ENCODE results near the gene BPIFB3. TPM values are rescaled to one million over a fixed set of nuclear protein-coding genes. Genes with fewer than 3 reads are reported as not detected.
"Not testable (repeated sequence)": the region's sequence is repeated elsewhere in the genome, so short reads cannot be mapped to it uniquely, and the experiment has no call there.

BPIFB3 gene
- total and polyA plus RNA-seq, 2 experiments from 2014 or later: not detected

DNA sequence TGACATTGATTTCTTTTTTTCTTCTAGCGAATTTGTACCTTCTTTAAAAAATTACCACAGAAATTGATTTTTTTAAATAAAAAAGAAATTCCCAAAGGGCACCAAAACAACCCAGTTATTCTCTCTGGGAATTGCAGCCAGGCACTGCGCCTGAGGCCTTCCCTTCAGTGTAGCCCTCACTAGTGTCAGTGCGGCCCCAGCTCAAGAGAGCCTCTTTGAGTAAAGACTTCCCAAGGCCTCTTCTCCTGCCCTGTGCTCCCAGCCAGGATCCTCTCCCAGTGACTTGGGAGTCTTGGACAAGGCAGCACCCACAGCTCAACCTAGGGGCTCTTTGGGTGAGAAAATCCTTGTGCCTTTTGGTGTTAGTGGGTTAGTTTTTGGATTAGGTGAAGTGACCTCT is 67.2 kb downstream of the BPIFB3 start:
- H3K27me3 Mint-ChIP-seq (ENCODE audit: insufficient read depth, low read depth, poor library complexity): peaks cover 2% of the 10 kb centered on the region
- Histone ChIP-seq H3K36me3 (ENCODE audit: insufficient read depth) (no peaks in the 10 kb centered on the region), H3K27ac (ENCODE audit: low read depth) (no peak overlapping the region), H4K20me1 (replicated peaks; ENCODE audit: insufficient read depth) (no peaks in the 10 kb centered on the region), H3K4me3 (no peak overlapping the region), H3F3A (replicated peaks; ENCODE audit: low read depth) (no peaks in the 10 kb centered on the region), H3K4me1 (ENCODE audit: insufficient read depth) (no peaks in the 10 kb centered on the region), H3K4me2 (no peak overlapping the region), H2AFZ (no peak overlapping the region), H3K27me3 (ENCODE audit: insufficient read depth) (no peaks in the 10 kb centered on the region), H3K9me2 (ENCODE audit: insufficient read depth) (peaks cover 12% of the 10 kb centered on the region; the same call in 1 of the 2 replicates), H3K79me2 (replicated peaks; ENCODE audit: insufficient read depth) (no peaks in the 10 kb centered on the region)
- no peaks in the 10 kb centered on the region for H3K4me1 Mint-ChIP-seq
- H3K9me3 Mint-ChIP-seq: peaks cover 34% of the 10 kb centered on the region
- peaks cover 7% of the 10 kb centered on the region for H3K36me3 Mint-ChIP-seq (ENCODE audit: low read depth)
- H3K4me3 Mint-ChIP-seq: no peak overlapping the region
- ATAC-seq (no peak), DNase-seq (ENCODE audit: low spot score) (no peak)
- TF ChIP-seq ZNF114 (CRISPR knock-in tag; IDR thresholded peaks at IDR 0.05): no peak
- TF ChIP-seq, protein P1, sequence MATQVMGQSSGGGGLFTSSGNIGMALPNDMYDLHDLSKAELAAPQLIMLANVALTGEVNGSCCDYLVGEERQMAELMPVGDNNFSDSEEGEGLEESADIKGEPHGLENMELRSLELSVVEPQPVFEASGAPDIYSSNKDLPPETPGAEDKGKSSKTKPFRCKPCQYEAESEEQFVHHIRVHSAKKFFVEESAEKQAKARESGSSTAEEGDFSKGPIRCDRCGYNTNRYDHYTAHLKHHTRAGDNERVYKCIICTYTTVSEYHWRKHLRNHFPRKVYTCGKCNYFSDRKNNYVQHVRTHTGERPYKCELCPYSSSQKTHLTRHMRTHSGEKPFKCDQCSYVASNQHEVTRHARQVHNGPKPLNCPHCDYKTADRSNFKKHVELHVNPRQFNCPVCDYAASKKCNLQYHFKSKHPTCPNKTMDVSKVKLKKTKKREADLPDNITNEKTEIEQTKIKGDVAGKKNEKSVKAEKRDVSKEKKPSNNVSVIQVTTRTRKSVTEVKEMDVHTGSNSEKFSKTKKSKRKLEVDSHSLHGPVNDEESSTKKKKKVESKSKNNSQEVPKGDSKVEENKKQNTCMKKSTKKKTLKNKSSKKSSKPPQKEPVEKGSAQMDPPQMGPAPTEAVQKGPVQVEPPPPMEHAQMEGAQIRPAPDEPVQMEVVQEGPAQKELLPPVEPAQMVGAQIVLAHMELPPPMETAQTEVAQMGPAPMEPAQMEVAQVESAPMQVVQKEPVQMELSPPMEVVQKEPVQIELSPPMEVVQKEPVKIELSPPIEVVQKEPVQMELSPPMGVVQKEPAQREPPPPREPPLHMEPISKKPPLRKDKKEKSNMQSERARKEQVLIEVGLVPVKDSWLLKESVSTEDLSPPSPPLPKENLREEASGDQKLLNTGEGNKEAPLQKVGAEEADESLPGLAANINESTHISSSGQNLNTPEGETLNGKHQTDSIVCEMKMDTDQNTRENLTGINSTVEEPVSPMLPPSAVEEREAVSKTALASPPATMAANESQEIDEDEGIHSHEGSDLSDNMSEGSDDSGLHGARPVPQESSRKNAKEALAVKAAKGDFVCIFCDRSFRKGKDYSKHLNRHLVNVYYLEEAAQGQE (IDR thresholded peaks at IDR 0.05; ENCODE audit: unreplicated experiment): no peak
- no peak for TF ChIP-seq STAT1 (IDR thresholded peaks at IDR 0.05; ENCODE audit: unreplicated experiment)
- H3K27ac Mint-ChIP-seq: no peak overlapping the region

DNA sequence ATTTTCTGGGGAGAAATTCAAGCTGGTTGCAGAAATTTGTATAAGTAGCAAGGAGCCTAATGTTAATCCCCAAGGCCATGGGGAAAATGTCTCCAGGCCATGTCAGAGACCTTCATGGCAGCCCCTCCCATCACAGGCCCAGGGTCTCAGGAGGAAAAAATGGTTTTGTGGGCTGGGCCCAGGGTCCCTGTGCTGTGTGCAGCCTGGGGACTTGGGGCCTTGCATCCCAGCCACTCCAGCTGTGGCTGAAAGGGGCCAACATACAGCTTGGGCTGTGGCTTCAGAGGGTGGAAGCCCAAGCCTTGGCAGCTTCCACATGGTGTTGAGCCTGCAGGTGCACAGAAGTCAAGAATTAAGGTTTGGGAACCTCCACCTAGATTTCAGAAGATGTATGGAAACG is 68.6 kb downstream of the BPIFB3 start:
- H3K9me2 ChIP-seq (ENCODE audit: insufficient read depth): peaks cover 12% of the 10 kb centered on the region; the same call in 1 of the 2 replicates
- H3K79me2 ChIP-seq (replicated peaks; ENCODE audit: insufficient read depth); H3K27me3 Mint-ChIP-seq (ENCODE audit: insufficient read depth, low read depth, poor library complexity); H2AFZ ChIP-seq; ATAC-seq; H3K36me3 ChIP-seq (ENCODE audit: insufficient read depth); H3K27ac ChIP-seq (ENCODE audit: low read depth); H3K4me1 Mint-ChIP-seq; H3K27ac Mint-ChIP-seq; H3K4me3 ChIP-seq; H3K4me3 Mint-ChIP-seq; H3K36me3 Mint-ChIP-seq (ENCODE audit: low read depth); H3K27me3 ChIP-seq (ENCODE audit: insufficient read depth); H3K4me1 ChIP-seq (ENCODE audit: insufficient read depth); H4K20me1 ChIP-seq (replicated peaks; ENCODE audit: insufficient read depth); H3K4me2 ChIP-seq; H3F3A ChIP-seq (replicated peaks; ENCODE audit: low read depth); DNase-seq (ENCODE audit: low spot score): not testable (repeated sequence)
- H3K9me3 Mint-ChIP-seq: peaks cover 30% of the 10 kb centered on the region

Other genes starting within 250 kb of the BPIFB3 start
- gene MAPRE1, start 233.9 kb upstream of the BPIFB3 start, total RNA-seq (2014; rRNA removed; shearing (Covaris generic)): 152 and 177 TPM in 2 replicates
- gene MAPRE1, start 233.9 kb upstream of the BPIFB3 start, polyA plus RNA-seq (2016; fragmentation: Nextera tagmentation; extraction: Ambion mirVana): 61.2 and 69.3 TPM in 2 replicates
- 0.35 TPM in 1 of 2 replicates, not detected in the other for gene EFCAB8, start 195.0 kb upstream of the BPIFB3 start, total RNA-seq (2014; rRNA removed; shearing (Covaris generic))
- gene EFCAB8, start 195.0 kb upstream of the BPIFB3 start, polyA plus RNA-seq (2016; fragmentation: Nextera tagmentation; extraction: Ambion mirVana): not detected in 2 replicates
- not detected in 2 replicates for gene SUN5, start 49.5 kb upstream of the BPIFB3 start, total RNA-seq (2014; rRNA removed; shearing (Covaris generic))
- gene SUN5, start 49.5 kb upstream of the BPIFB3 start, polyA plus RNA-seq (2016; fragmentation: Nextera tagmentation; extraction: Ambion mirVana): not detected in 2 replicates
- not detected in 2 replicates for gene BPIFB2, start 46.2 kb upstream of the BPIFB3 start, total RNA-seq (2014; rRNA removed; shearing (Covaris generic))
- gene BPIFB2, start 46.2 kb upstream of the BPIFB3 start, polyA plus RNA-seq (2016; fragmentation: Nextera tagmentation; extraction: Ambion mirVana): not detected in 2 replicates
- not detected in 2 replicates for gene BPIFB6, start 22.3 kb upstream of the BPIFB3 start, total RNA-seq (2014; rRNA removed; shearing (Covaris generic))
- gene BPIFB6, start 22.3 kb upstream of the BPIFB3 start, polyA plus RNA-seq (2016; fragmentation: Nextera tagmentation; extraction: Ambion mirVana): not detected in 2 replicates
- not detected in 2 replicates for gene BPIFB4, start 25.7 kb downstream of the BPIFB3 start, total RNA-seq (2014; rRNA removed; shearing (Covaris generic))
- gene BPIFB4, start 25.7 kb downstream of the BPIFB3 start, polyA plus RNA-seq (2016; fragmentation: Nextera tagmentation; extraction: Ambion mirVana): not detected in 2 replicates
- not detected in 2 replicates for gene BPIFA2, start 114.3 kb downstream of the BPIFB3 start, total RNA-seq (2014; rRNA removed; shearing (Covaris generic))
- gene BPIFA2, start 114.3 kb downstream of the BPIFB3 start, polyA plus RNA-seq (2016; fragmentation: Nextera tagmentation; extraction: Ambion mirVana): not detected in 2 replicates
- not detected in 2 replicates for gene BPIFA3, start 163.4 kb downstream of the BPIFB3 start, total RNA-seq (2014; rRNA removed; shearing (Covaris generic))
- gene BPIFA3, start 163.4 kb downstream of the BPIFB3 start, polyA plus RNA-seq (2016; fragmentation: Nextera tagmentation; extraction: Ambion mirVana): not detected in 2 replicates
- gene BPIFA1, start 182.1 kb downstream of the BPIFB3 start, total RNA-seq (2014; rRNA removed; shearing (Covaris generic)): not detected in 2 replicates
- gene BPIFA1, start 182.1 kb downstream of the BPIFB3 start, polyA plus RNA-seq (2016; fragmentation: Nextera tagmentation; extraction: Ambion mirVana): not detected in 2 replicates
- not detected in 2 replicates for gene BPIFB1, start 229.3 kb downstream of the BPIFB3 start, total RNA-seq (2014; rRNA removed; shearing (Covaris generic))
- gene BPIFB1, start 229.3 kb downstream of the BPIFB3 start, polyA plus RNA-seq (2016; fragmentation: Nextera tagmentation; extraction: Ambion mirVana): not detected in 2 replicates

All from GM23338 (cell line).